Gastrocnemius medialis (tissue), 4 donors: ENCODE results near the gene CTIF. TPM values are rescaled to one million over a fixed set of nuclear protein-coding genes. Genes with fewer than 3 reads are reported as not detected.

ENCODE experiments used
- ATAC-seq, 2 donors: fragments of 150-250 bp; one replicate each; pipeline ENCODE4 v1.9.1; 2016
- DNase-seq, 2 donors: peaks; one replicate each; pipeline ENCODE4 v3.0.0-alpha.2; 2019
- H3K27ac ChIP-seq, 4 donors: fragments of 200-600 bp; sonication (generic); 1 replicate in 1 of 4; 2 replicates in 3 of 4; pipeline ENCODE4 v1.5.1; 2016 to 2018; ENCODE audit warnings: mild to moderate bottlenecking in 2 of 4, moderate library complexity in 1 of 4
- H3K27me3 ChIP-seq, 3 donors: fragments of 200-600 bp; sonication (generic) in 2 of 3; 1 replicate in 1 of 3; 2 replicates in 2 of 3; pipeline versions ENCODE4 v1.5.1 to v1.6.0; 2016 to 2019; ENCODE audit warnings: mild to moderate bottlenecking in 1 of 3, moderate library complexity in 1 of 3
- H3K36me3 ChIP-seq, 2 donors: fragments of 200-600 bp; sonication (generic) in 1 of 2; one replicate each; pipeline ENCODE4 v1.5.1; 2017 to 2018
- H3K4me1 ChIP-seq, 2 donors: fragments of 200-600 bp; sonication (generic) in 1 of 2; one replicate each; pipeline ENCODE4 v1.5.1; 2016 to 2017; ENCODE audit warnings: mild to moderate bottlenecking in 2 of 2
- H3K4me3 ChIP-seq, 4 donors: fragments of 200-600 bp; sonication (generic) in 3 of 4; 1 replicate in 1 of 4; 2 replicates in 3 of 4; pipeline ENCODE4 v1.5.1; 2016 to 2019; ENCODE audit warnings: mild to moderate bottlenecking in 2 of 4
- H3K9me3 ChIP-seq, 3 donors: fragments of 200-600 bp; sonication (generic) in 2 of 3; 1 replicate in 1 of 3; 2 replicates in 2 of 3; pipeline ENCODE4 v1.5.1; 2016 to 2019
- CTCF ChIP-seq, 5 experiments: fragments of 450-650 bp in 3 of 5; fragments of 200-600 bp in 2 of 5; sonication (generic) in 2 of 5; IDR thresholded peaks in 4 of 5; conservative IDR thresholded peaks in 1 of 5; 1 replicate in 4 of 5; 2 replicates in 1 of 5; pipeline ENCODE4 v1.5.1; 2016 to 2019; ENCODE audit warnings: antibody characterized with exemption in 5 of 5, mild to moderate bottlenecking in 3 of 5, moderate library complexity in 3 of 5
- POLR2A ChIP-seq, 2 donors: fragments of 450-650 bp; IDR thresholded peaks; one replicate each; pipeline ENCODE4 v1.6.1; 2017; ENCODE audit warnings: antibody characterized with exemption in 2 of 2, mild to moderate bottlenecking in 2 of 2, moderate library complexity in 2 of 2
- in situ Hi-C, 4 donors: fragments of 200-750 bp; cut with MboI; loops; one replicate each; pipeline versions ENCODE4 v1.15.0 to v1.8.0; 2017; ENCODE audit warnings: low sequenced_read_pairs in 4 of 4
- intact Hi-C: fragments of 100-400 bp; cut with DNase I; formaldehyde crosslinking; loops from one replicate; pipeline ENCODE4 v1.15.1; 2023; ENCODE audit warnings: low total_unique reads
- total RNA-seq, 4 donors: library from RNA; depleted of rRNA; stranded (reverse); fragments of >200 nt; gene quantifications; one replicate each; pipeline versions ENCODE4 v1.1.0 to v1.2.3, GENCODE V29; 2016

The CTIF gene
- total RNA-seq, 4 donors from 2014 or later: 20.2 to 35.4 (median 23.1) TPM

DNA sequence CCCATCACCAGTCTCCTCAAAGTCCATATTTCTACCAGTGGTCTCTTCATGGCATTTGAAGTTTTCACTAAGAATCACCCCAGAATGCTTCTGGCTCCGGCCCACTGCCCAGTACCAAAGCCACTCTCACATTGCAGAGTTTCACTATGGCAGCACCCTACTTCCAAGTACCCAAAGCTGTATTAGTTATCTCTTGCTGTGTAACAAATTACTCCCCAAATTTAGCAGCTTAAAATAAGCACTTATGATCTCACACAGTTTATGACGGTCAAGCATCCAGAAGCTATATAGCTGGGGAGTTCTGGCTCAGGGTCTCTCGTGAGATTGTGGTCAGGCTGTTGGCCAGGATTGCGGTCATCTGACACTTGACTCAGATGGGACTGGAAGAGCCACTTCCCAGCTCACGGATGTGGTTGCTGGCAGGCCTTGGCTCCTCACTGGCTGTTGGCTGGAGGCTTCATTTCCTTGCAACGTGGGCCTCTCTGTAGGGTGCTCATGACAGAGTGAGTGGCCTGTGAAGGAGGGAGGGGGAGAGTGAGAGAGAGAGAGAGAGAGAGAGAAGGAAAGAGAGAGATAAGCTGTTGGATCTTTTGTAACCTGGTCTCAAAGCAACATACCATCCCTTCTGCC, 189.5 kb downstream of the CTIF start:
- Histone ChIP-seq H3K9me3 (no peaks in the 10 kb centered on the region), H3K36me3 (no peaks in the 10 kb centered on the region), H3K27ac (peak overlapping the region in 3 of 4 donors; percentile 4 to 53 (median 33)), H3K4me3 (no peak overlapping the region), H3K27me3 (no peaks in the 10 kb centered on the region), H3K4me1 (peaks cover 14 to 19% of the 10 kb centered on the region in 2 donors)
- TF ChIP-seq POLR2A (IDR thresholded peaks at IDR 0.05) (no peak), CTCF (IDR thresholded peaks at IDR 0.05 in 4 of 5, conservative IDR thresholded peaks at IDR 0.05 in 1 of 5) (no peak)
- DNase-seq (peak; percentile 35 to 54), ATAC-seq (peak; percentile 47 to 62)
- in situ Hi-C loops: no loop called here
- intact Hi-C loops: no loop called here

DNA sequence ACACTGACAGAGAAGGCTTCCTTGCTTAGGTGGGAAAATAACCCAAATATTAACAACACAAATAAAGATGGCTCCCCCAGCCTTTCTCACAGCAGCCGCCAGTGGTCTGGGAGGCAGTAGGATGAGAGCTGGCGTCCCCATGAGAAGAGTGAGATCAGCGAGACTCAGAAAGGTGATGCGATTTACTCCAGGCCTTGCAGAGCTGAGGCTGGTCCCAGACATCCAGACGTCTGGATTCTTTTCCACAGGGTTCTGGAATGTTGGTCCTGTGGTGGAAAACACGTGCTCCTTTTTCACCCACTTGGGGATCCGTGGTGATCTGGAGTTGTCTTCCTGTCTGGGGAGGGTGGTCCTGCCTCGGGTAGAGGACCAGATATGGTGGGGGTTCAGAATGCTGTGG, 190.6 kb downstream of the CTIF start:
- H3K27me3 ChIP-seq: no peaks in the 10 kb centered on the region
- DNase-seq (no peak), ATAC-seq (no peak)
- intact Hi-C loops (no loop called here), in situ Hi-C loops (no loop called here)
- H3K4me1 ChIP-seq: peaks cover 24 to 30% of the 10 kb centered on the region in 2 donors
- H3K36me3 ChIP-seq: no peaks in the 10 kb centered on the region
- no peak overlapping the region for H3K4me3 ChIP-seq
- no peaks in the 10 kb centered on the region for H3K9me3 ChIP-seq
- TF ChIP-seq POLR2A (IDR thresholded peaks at IDR 0.05): no peak
- H3K27ac ChIP-seq: no peak overlapping the region

- intact Hi-C loops (no loop called here), in situ Hi-C loops (no loop called here)
- Histone ChIP-seq H3K4me3 (no peak overlapping the region), H3K36me3 (no peaks in the 10 kb centered on the region), H3K27me3 (no peaks in the 10 kb centered on the region), H3K4me1 (peaks cover 31 to 36% of the 10 kb centered on the region in 2 donors), H3K27ac (no peak overlapping the region), H3K9me3 (no peaks in the 10 kb centered on the region)
- DNase-seq (no peak), ATAC-seq (no peak)
- TF ChIP-seq CTCF (IDR thresholded peaks at IDR 0.05 in 4 of 5, conservative IDR thresholded peaks at IDR 0.05 in 1 of 5) (no peak), POLR2A (IDR thresholded peaks at IDR 0.05) (no peak)
Observed at GRCh38 chr18:48730010-48730409, 191.2 kb downstream of the CTIF start.

DNA sequence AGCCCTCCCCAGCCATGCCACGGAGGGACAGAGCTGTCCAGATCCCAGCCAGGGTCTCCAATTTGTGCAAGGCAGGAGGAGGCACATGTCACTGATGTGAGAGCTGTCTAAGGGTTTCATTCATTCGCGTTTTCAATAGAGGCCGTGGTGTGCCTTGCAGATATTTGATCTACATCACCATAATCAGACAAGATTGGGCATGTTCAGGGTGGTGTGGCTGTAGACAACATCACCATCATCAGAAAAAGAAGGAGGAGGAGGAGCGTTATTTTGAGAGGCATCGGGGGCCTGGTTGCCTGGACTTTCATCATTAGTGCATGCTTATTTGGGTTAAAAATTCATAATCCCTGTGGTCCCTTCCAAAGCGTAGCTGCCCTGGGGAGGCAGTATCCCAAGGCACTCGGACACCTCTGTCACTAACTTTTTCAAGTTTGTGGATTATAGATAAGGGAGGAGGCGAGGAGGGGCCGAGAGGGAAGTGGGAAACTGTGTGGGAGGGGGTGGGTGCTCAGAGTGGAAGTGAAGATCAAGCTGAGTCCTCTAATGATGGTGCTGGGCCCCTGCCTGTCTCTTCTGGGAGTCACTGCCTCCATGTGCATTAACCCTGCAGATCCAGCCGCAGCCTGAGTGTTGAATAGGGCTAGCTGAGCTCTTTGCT, 194.1 kb downstream of the CTIF start:
- TF ChIP-seq CTCF (IDR thresholded peaks at IDR 0.05 in 4 of 5, conservative IDR thresholded peaks at IDR 0.05 in 1 of 5) (no peak), POLR2A (IDR thresholded peaks at IDR 0.05) (no peak)
- ATAC-seq (no peak), DNase-seq (no peak)
- Histone ChIP-seq H3K36me3 (no peaks in the 10 kb centered on the region), H3K4me3 (no peak overlapping the region), H3K4me1 (peaks cover 29 to 36% of the 10 kb centered on the region in 2 donors), H3K27ac (peak overlapping the region; percentile 8 to 70 (median 28)), H3K27me3 (no peaks in the 10 kb centered on the region), H3K9me3 (no peaks in the 10 kb centered on the region)
- intact Hi-C loops: no loop called here
- in situ Hi-C loops: no loop called here

DNA sequence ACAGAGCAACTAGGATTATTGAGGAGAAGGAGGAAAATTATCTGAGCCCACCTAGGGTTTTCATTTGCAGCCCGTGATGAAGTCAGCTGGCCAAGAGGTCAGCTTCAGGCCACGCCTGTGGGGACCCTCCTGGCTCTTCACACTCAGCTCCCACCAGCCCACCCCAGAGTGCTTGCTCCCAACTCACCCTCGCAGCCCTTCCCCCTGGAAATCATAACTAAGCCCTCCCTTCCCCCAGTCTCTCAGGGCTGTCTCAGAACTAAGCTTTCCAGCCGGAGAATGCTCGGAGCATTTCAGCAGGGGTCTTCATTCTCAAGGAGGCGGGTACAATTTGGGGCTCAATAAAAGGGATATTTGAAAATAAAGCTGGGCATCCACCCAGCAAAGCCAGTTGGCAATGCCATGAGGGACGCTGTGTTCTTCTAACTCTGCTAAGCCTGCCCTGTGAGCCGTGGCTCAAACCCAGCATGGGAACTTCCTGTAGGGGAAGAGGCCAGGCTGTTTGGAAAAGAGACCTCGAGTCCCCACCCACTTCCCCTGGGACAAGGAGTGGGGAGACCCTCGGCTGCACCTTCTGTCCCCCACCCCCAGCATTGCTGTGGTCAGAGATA, 194.9 kb downstream of the CTIF start:
- no peaks in the 10 kb centered on the region for H3K9me3 ChIP-seq
- intact Hi-C loops: no loop called here
- H3K4me1 ChIP-seq: peaks cover 29% of the 10 kb centered on the region in 2 donors
- peak; percentile 84 to 85 for ATAC-seq
- no peak for TF ChIP-seq POLR2A (IDR thresholded peaks at IDR 0.05)
- TF ChIP-seq CTCF (IDR thresholded peaks at IDR 0.05 in 4 of 5, conservative IDR thresholded peaks at IDR 0.05 in 1 of 5): no peak
- H3K27ac ChIP-seq: peak overlapping the region; percentile 16 to 70 (median 28)
- in situ Hi-C loops: no loop called here
- DNase-seq: peak; percentile 59 to 67
- H3K27me3 ChIP-seq: no peaks in the 10 kb centered on the region
- H3K4me3 ChIP-seq: no peak overlapping the region
- H3K36me3 ChIP-seq: no peaks in the 10 kb centered on the region
